Muscle of back (tissue), 13 donors: ENCODE results near the gene CDK2. TPM values are rescaled to one million over a fixed set of nuclear protein-coding genes. Genes with fewer than 3 reads are reported as not detected.
A peak's percentile ranks its signal among the peaks of the same experiment; 100 is the strongest.
"Not testable (repeated sequence)": the region's sequence is repeated elsewhere in the genome, so short reads cannot be mapped to it uniquely, and the experiment has no call there.

ENCODE experiments used
- DNase-seq, 3 donors: peaks; one replicate each; pipeline versions ENCODE4 v3.0.0 to v3.0.0-alpha.2; 2013
- long read RNA-seq, 9 donors: transcript quantifications; one replicate each; lab custom pipeline, GENCODE V29; 2026
- polyA plus RNA-seq, 10 donors: library from polyadenylated mRNA; unstranded; fragments of 120-200 nt; gene quantifications; one replicate each; pipeline ENCODE4 v1.2.1, GENCODE V29; 2013; ENCODE audit not compliant: insufficient read length in 10 of 10

Gene CDK2
- polyA plus RNA-seq, result 10 to 100 TPM; 21.0 to 42.1 (median 28.6) TPM
- long read RNA-seq, donor 1, partial matches to known transcripts, result 0 of 2 reads
- long read RNA-seq, donor 1, other reads (novel, unspliced or antisense), result 0 of 2 reads
- long read RNA-seq, donor 2, transcript CDK2-201 (7 exons, 2,296 nt), result major isoform, 8 of 9 reads
- long read RNA-seq, donor 2, partial matches to known transcripts, result 0 of 9 reads
- long read RNA-seq, donor 2, other reads (novel, unspliced or antisense), result 0 of 9 reads
- long read RNA-seq, donor 3, result 0 reads
- long read RNA-seq, donor 4, partial matches to known transcripts, result 0 of 2 reads
- long read RNA-seq, donor 4, other reads (novel, unspliced or antisense), result 0 of 2 reads
- long read RNA-seq, donor 5, partial matches to known transcripts, result 9 of 12 reads
- long read RNA-seq, donor 5, other reads (novel, unspliced or antisense), result 0 of 12 reads
- long read RNA-seq, donor 6, partial matches to known transcripts, result 0 of 3 reads
- long read RNA-seq, donor 6, other reads (novel, unspliced or antisense), result 0 of 3 reads
- long read RNA-seq, donor 7, partial matches to known transcripts, result 0 of 7 reads
- long read RNA-seq, donor 7, other reads (novel, unspliced or antisense), result 0 of 7 reads
- long read RNA-seq, donor 8, partial matches to known transcripts, result 45 of 50 reads
- long read RNA-seq, donor 8, other reads (novel, unspliced or antisense), result 0 of 50 reads
- long read RNA-seq, donor 9, partial matches to known transcripts, result 0 of 1 reads
- long read RNA-seq, donor 9, other reads (novel, unspliced or antisense), result 0 of 1 reads

DNA sequence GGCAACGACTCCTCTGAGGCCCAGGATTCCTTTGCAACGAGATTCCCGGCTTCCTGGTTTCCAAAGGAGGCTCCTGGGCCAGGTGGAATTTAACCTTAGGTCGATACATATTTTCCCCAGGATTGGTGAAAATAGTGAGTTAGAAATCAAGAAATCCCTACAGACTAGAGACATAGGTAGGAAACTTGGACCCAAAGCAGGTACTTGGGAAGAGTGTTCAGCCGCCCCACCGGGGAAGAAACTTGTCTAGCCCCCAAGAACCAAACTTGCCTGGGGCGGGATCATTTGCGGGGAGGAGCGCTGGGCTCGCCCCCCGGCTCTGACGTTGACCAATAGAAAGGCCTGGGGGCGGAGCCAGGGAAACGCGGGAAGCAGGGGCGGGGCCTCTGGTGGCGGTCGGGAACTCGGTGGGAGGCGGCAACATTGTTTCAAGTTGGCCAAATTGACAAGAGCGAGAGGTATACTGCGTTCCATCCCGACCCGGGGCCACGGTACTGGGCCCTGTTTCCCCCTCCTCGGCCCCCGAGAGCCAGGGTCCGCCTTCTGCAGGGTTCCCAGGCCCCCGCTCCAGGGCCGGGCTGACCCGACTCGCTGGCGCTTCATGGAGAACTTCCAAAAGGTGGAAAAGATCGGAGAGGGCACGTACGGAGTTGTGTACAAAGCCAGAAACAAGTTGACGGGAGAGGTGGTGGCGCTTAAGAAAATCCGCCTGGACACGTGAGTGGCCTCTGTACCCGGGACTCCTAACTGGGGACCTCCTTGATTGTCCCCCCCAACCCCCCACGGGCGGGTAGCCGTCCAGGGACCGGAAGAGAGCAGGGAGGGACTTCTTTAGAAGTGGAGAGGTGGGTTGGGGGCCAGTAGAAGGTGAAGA lies at the start of gene CDK2:
Gene CDK2, plus strand, starts transcription at position 423 of the 874 bp plus-strand sequence. Its CDS starts 179 bp downstream, at position 602.
- DNase-seq, result peak; percentile 84 to 96 (median 94)

DNA sequence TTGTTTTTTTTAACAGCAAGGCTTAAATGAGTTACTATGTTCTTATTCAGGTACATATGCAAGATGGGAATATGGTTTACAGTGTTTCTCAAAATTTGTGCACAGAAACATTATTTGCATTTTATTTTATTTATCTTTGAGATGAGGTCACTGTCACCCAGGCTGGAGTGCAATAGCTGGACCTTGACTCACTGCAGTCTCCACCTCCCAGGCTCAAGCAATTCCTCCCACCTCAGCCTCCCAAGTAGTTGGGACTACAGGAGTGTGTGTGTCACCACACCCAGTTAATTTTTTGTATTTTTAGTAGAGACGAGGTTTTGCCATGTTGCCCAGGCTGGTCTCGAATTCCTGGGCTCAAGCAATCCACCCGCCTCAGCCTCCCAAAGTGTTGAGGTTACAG lies 47.6 kb upstream of the CDK2 start:
- not testable (repeated sequence) for DNase-seq

DNA sequence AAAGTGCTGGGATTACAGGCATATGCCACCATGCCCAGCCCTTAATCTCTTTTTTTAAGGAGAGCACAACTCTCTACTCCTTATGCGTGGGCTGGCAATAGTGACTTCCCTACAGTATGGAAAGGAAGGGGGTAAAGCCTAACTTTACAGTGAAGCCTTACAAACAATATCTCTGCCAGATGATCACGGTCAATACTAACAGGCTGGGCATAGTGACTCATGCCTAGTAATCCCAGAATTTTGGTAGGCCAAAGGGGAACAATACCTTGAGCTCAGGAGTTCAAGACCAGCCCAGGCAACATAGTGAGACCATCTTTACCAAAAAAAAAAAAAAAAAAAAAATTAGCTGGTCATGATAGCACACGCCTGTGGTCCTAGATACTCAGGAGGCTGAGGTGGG lies 44.5 kb upstream of the CDK2 start:
- DNase-seq, result no peak

DNA sequence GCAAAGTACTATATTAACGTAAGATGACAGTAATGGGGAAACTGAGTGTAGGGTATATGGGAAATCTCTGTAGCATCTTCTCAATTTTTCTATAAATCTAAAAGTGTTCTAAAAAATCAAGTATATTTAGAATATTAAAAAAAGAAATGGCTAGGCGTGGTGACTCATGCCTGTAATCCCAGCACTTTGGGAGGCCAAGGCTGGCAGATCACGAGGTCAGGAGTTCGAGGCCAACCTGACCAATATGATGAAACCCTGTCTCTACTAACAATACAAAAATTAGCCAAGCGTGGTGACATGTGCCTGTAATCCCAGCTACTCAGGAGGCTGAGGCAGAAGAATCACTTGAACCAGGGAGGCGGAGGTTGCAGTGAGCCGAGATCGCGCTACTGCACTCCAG lies 43.0 kb upstream of the CDK2 start:
- not testable (repeated sequence) for DNase-seq

- no peak for DNase-seq
These were observed 41.3 kb upstream of the CDK2 start for GRCh38 chr12:55925371-55925770.

- peak in 1 of 3 donors; percentile 11 for DNase-seq
These were observed 40.5 kb upstream of the CDK2 start for GRCh38 chr12:55925870-55926737.

DNA sequence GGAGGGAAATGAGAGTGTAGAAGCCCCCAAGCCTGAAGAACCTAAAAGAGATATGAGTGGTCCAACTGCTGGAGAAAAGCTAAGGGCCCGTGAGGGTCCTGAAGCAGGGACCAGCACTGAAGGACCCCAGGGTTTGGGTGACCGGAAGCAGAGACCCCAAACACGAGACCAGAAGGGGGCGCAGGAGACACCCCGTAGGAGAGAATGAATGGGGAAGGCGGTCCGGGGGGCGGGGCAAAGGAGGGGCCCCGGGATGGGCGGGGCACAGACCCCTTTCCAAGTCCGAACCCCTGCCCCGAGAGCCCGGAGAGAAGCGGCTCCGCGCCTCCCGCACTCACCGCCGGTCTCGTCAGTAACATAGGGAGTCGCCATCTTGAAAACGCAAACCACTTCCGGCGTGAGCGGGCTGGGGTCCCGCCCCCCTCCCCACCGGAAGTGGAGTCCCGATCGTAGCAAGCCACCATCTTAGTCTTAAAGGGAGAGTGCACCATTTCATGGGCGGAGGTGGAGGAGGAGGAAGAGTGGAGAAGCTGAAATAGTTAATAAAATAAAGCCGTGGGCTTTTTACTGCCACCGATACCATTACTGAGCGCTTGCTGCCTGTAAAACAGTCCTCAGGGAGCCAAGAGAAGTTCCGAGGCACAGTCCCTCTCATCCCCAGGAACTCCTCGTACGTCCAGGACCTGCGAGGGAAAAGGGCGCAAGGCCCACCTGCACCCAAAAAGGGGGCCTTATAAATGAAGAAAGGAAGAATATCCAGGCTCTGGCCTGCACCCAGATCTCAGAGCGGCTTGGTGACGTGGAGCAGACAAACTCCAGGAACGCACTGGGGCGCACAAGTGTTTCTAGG lies 39.7 kb upstream of the CDK2 start:
- peak; percentile 94 to 98 (median 95) for DNase-seq

DNA sequence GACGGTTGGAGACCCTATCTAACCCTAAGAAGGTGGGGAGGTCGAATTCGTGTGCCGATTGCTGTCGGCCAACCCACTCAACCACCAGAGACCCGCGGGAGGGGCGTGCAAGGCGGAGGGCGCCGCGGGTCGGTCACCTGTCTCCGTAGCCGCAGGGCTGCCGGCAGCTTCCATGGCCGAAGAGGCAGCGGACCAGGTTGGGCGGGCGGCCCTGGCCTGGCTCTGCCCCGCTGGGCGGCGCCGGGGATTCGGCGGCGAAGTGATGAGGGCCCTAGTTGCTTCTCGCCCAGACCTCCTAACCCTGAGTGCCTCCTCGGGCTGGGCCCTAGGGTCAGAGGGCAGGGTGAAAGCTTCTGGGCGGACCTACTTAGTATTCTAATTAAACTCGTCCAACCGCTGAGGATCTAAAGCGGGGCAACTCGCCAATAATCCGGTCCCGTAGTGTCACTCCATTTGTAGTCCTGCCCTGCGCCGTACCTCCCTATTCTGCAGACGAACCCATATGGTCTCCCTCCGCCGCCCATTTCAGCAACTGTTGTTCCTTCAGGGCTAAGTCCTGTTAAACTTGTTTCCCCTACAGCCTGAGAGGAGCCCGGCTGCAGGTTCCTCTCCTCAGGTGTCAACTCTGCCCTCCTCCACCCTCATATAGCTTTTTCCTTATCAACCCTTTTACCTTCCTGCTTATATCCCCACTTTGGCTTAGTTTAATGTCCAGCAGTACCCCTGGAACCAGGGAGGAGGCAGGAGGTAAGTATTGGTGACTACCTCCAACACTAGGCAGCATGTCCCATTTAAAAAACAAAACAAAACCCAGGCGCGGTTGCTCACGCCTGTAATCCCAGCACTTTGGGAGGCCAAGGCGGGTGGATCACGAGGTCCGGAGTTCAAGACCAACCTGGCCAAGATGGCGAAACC lies 38.8 kb upstream of the CDK2 start, which contains the start of gene PYM1:
Gene PYM1, minus strand, starts transcription at position 307 of the 915 bp plus-strand sequence. Its CDS starts 133 bp downstream, at position 174.
- DNase-seq, result peak; percentile 61 to 90 (median 78)

DNA sequence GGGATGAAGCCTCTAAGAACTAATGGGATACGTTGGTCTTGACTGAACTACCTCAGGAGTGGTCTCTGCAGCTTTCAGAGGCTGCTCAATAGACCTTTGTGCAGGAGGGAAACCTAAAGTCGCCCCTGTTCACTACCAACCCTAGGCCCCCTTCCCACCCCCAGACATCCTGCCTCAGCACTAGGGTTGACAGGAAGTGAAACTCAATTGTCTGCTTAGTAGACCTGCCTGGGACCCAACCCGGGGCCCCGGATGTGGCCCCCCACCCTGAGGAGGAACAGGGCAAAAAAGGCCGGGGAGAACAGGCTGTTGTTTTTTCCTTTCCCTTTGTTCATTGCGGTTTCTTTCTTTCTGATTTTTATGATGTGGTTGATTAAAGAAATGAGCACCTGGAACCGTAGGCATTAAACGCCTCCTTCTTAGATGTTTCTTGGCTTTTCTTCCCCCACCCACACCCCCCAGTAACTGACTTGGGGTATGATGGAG lies 37.3 kb upstream of the CDK2 start:
- DNase-seq, result peak in 2 of 3 donors; percentile 17 to 22

DNA sequence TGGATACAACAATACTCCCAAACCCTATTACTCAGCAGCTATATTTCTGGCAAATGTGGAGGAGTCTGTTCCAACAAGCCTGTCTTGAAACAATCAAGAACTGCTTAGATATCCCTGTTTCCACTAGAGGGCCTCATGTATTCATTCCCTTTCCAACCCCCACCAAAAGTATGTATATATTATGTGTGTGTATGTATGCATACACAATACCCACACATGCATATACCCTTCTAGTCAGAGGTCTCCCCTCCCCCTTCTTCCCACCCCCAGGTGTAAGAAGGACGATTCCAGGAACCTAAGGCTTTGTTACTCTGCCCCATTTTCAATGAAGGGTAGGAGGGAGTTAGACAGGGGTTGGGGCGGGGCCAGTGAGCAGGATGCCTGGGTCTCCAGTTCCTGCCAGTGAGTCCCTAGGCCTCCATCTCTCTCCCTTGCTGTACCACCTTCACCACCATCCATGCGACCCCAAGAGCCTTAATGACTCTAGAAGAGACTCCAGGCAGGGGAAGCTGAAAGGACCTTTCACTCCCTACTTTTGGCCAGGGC lies 35.8 kb upstream of the CDK2 start, which contains the start of gene DGKA:
Gene DGKA, plus strand, starts transcription at position 392 of the 546 bp plus-strand sequence. CDS start 5,342 bp downstream, outside the sequence.
- peak; percentile 73 to 89 (median 74) for DNase-seq

GRCh38 chr12:55931317-55931779 lies 35.3 kb upstream of the CDK2 start:
- no peak for DNase-seq

- DNase-seq, result peak in 2 of 3 donors; percentile 77 to 86
These were observed 34.7 kb upstream of the CDK2 start for GRCh38 chr12:55931780-55932550.

DNA sequence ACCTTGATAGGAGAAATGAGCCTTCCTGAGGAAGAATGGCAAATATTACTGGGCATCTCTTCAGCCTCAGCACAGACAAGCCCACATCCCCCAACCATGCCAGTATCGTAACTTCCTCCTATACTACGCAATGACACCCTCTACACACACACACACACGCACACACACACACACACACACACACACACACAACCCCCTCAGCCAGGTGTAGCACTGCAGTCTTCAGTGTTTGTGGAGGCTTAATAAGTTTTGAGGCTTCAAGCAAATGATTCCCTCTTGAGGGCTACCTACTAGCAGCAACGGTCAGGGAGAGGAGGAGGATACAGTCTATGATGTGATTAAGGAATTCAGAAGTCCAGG lies 34.1 kb upstream of the CDK2 start:
- DNase-seq, result peak in 1 of 3 donors; percentile 27

DNA sequence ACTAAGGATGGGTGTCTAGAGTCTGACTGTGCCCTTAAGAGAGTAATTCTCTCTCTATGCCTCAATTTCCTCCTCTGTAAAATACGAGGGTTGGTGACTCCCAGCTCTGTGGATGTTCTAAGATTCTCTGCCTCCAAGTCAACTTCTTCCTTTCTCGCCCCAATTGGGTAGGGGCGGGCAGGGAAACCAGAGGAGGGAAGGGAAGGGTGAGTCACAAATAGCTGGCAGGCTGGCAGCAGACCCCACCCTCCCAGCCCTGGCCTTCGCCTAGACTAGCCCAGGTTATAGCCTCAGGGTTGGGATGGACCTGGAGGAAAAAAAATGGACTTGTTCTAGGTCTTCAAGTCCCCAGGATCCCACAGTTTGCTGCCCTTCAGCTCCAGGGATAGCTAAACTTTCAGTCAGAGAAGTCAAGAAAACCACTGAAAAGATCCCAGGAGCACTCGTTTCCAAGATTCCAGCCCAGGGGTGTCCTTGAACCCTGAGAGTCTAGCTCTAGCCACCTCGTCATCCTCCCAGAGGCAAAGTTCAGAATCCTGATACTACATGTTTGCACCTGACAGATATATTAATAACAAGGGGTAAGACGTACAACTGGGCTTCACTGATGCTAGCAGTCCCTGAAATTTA lies 33.3 kb upstream of the CDK2 start:
- no peak for DNase-seq

- DNase-seq, result no peak
These were observed 32.6 kb upstream of the CDK2 start for GRCh38 chr12:55933799-55934742.
